Epidermal melanocyte (primary cell): ENCODE measurements around the gene TNIK.

ENCODE experiments used
- DNase-seq: peaks from one replicate; pipeline ENCODE4 v3.0.0; 2011; ENCODE audit warnings: low spot score; ENCODE audit not compliant: insufficient read length

TNIK gene

GRCh38 chr3:171056528-171056927 lies 403.7 kb downstream of the TNIK start:
- DNase-seq, result no peak

- DNase-seq, result no peak
Measured at GRCh38 chr3:171055336-171056178, 404.6 kb downstream of the TNIK start.

- DNase-seq, result no peak
Measured at GRCh38 chr3:171054921-171055320, 405.3 kb downstream of the TNIK start.

GRCh38 chr3:171054231-171054630 lies 406.0 kb downstream of the TNIK start:
- no peak for DNase-seq

GRCh38 chr3:171049861-171050444 lies 410.3 kb downstream of the TNIK start:
- peak; percentile 61 for DNase-seq

- DNase-seq, result no peak
Measured at GRCh38 chr3:171046760-171047159, 413.4 kb downstream of the TNIK start.

- DNase-seq, result peak; percentile 22
Measured at GRCh38 chr3:171044835-171045793, 415.1 kb downstream of the TNIK start.

GRCh38 chr3:171044384-171044783 lies 415.8 kb downstream of the TNIK start:
- no peak for DNase-seq

GRCh38 chr3:171039674-171040073 lies 420.5 kb downstream of the TNIK start:
- DNase-seq, result no peak

GRCh38 chr3:171038342-171038741 lies 421.9 kb downstream of the TNIK start:
- no peak for DNase-seq

- DNase-seq, result peak; percentile 20
Measured at GRCh38 chr3:171028779-171029232, 431.4 kb downstream of the TNIK start.

- peak; percentile 20 for DNase-seq
Measured at GRCh38 chr3:171028025-171028778, 432.0 kb downstream of the TNIK start.

GRCh38 chr3:171026597-171027293 lies 433.5 kb downstream of the TNIK start, which contains the start of gene SLC2A2:
TSS of gene SLC2A2 (minus strand) at chr3:171026720. CDS start at chr3:171026670, 50 bp downstream.
- no peak for DNase-seq

- DNase-seq, result no peak
Measured at GRCh38 chr3:171023566-171023965, 436.6 kb downstream of the TNIK start.

GRCh38 chr3:171021377-171021776 lies 438.8 kb downstream of the TNIK start:
- no peak for DNase-seq

GRCh38 chr3:171018156-171018935 lies 441.9 kb downstream of the TNIK start:
- DNase-seq, result no peak

GRCh38 chr3:171013822-171014748 lies 446.1 kb downstream of the TNIK start:
- DNase-seq, result no peak

GRCh38 chr3:171011873-171012336 lies 448.3 kb downstream of the TNIK start:
- no peak for DNase-seq
